ENCODE results near the gene MCM8.

The MCM8 gene

GRCh38 chr20:6044115-6044514, 93.7 kb downstream of the MCM8 start:
- DNase-seq (ENCODE audit: low spot score), result no peak

- no peak for DNase-seq (ENCODE audit: low spot score)
These were observed 95.1 kb downstream of the MCM8 start for GRCh38 chr20:6045566-6045965.

- no peak for DNase-seq (ENCODE audit: low spot score)
These were observed 96.0 kb downstream of the MCM8 start for GRCh38 chr20:6046432-6046831.

- no peak for DNase-seq (ENCODE audit: low spot score)
These were observed 97.9 kb downstream of the MCM8 start for GRCh38 chr20:6048391-6048790.
